GM21526 (cell line): ENCODE results near the gene MTM1.

Experiments
- ATAC-seq: cut with Tn5 transposase; IDR thresholded peaks from one replicate; pipeline ENCODE4 v1.9.1; 2021; ENCODE audit warnings: moderate library complexity; ENCODE audit not compliant: unreplicated experiment, low FRiP score

MTM1 gene

GRCh38 chrX:150548251-150548650, 20.2 kb upstream of the MTM1 start:
- ATAC-seq = no peak

GRCh38 chrX:150548684-150549083, 19.7 kb upstream of the MTM1 start:
- ATAC-seq = no peak

- ATAC-seq = no peak
These were observed 16.5 kb upstream of the MTM1 start for GRCh38 chrX:150551963-150552362.

- no peak for ATAC-seq
These were observed 10.0 kb upstream of the MTM1 start for GRCh38 chrX:150558424-150558823.

GRCh38 chrX:150564838-150565237, 3.6 kb upstream of the MTM1 start:
- no peak for ATAC-seq

GRCh38 chrX:150565551-150565950, 2.9 kb upstream of the MTM1 start:
- no peak for ATAC-seq

- ATAC-seq = no peak
These were observed 1.7 kb upstream of the MTM1 start for GRCh38 chrX:150566734-150567182.

- ATAC-seq = no peak
These were observed 639 bp upstream of the MTM1 start for GRCh38 chrX:150567645-150568319.

GRCh38 chrX:150569155-150569477, 695 bp downstream of the MTM1 start:
- ATAC-seq = peak; percentile 28

- no peak for ATAC-seq
These were observed 2.1 kb downstream of the MTM1 start for GRCh38 chrX:150570512-150570911.

- ATAC-seq = no peak
These were observed 3.8 kb downstream of the MTM1 start for GRCh38 chrX:150572206-150572605.

GRCh38 chrX:150573106-150573505, 4.7 kb downstream of the MTM1 start:
- ATAC-seq = no peak

GRCh38 chrX:150573702-150574101, 5.3 kb downstream of the MTM1 start:
- ATAC-seq = peak; percentile 39

- peak; percentile 71 for ATAC-seq
These were observed 6.4 kb downstream of the MTM1 start for GRCh38 chrX:150574559-150575418.

GRCh38 chrX:150575419-150575814, 7.0 kb downstream of the MTM1 start:
- ATAC-seq = no peak

- ATAC-seq = no peak
These were observed 8.8 kb downstream of the MTM1 start for GRCh38 chrX:150577174-150577573.

GRCh38 chrX:150581093-150581775, 12.8 kb downstream of the MTM1 start:
- ATAC-seq = no peak

GRCh38 chrX:150582338-150582948, 14.0 kb downstream of the MTM1 start:
- no peak for ATAC-seq

GRCh38 chrX:150587585-150588503, 19.4 kb downstream of the MTM1 start:
- ATAC-seq = peak; percentile 59

GRCh38 chrX:150594584-150594983, 26.2 kb downstream of the MTM1 start:
- ATAC-seq = no peak
